NK-92 (cell line): ENCODE results near the gene HOXA5.

Experiments
- DNase-seq: peaks from one replicate; lab custom pipeline; 2025; ENCODE audit not compliant: unreplicated experiment; lab: John Stamatoyannopoulos, UW

HOXA5 gene

DNA sequence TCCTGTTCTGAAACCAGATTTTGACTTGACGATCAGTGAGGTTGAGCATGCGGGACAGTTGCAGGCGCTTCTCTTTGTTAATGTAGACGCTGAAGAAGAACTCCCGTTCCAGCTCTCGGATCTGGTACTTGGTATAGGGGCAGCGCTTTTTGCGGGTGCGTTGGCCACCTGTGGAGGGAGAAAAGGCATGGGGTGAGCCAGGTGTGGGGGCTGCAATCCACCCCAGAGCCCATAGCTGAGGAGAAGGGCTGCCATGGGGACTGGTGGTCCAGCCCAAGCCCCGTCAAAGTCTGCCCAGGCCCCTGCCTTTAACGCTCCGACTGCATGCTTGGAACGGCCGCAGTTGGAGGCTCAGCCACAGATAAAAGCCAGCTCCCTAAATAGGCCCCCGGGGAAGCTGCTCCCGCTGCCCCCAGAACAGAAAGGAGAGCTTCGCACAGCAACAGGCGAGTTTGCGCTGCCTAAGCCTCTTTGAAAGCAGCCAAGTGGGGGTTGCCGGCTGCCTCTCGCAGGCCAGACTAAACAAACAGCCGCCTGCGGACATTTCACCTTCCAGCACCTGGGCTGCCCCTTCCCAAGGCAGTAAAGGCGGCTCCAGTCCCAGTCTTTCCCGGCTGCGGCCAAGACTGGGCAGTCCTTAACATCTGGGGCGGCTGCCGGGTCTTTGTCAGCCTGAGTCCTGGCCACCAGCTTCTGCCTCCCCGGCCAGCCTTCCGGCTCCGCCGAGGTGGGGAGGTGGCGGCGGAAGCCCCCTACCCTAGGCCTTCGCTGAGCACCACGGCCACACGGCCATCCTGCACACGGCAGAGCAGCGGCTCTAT, 39.6 kb upstream of the HOXA5 start:
- DNase-seq, result no peak

DNA sequence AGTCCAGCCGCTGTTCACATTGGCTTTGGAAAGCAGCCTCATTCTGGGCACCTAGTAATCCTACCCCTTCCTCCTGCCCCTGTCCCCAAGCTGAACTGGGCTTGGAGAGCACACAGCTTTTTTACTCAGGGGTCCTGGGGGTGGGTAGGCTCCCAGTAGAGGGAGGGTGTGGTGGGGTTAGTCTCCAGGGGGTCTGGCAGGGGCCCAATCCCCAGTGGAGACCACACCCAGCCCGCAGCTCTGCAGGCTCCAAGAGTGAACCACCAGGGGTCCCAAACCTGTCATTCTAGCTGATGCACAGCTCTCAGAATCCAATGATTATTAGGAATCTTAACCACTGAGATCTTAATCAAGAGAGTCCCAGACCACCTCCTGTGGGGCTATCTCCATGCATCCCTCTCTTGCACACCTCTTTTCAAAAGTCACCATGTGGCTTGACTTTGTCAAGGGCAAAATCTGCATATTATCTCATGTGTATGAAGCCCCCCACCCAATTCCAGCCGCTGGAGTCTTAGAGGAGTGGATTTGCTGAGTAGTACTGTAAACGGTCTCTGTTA, 38.9 kb upstream of the HOXA5 start:
- no peak for DNase-seq

DNA sequence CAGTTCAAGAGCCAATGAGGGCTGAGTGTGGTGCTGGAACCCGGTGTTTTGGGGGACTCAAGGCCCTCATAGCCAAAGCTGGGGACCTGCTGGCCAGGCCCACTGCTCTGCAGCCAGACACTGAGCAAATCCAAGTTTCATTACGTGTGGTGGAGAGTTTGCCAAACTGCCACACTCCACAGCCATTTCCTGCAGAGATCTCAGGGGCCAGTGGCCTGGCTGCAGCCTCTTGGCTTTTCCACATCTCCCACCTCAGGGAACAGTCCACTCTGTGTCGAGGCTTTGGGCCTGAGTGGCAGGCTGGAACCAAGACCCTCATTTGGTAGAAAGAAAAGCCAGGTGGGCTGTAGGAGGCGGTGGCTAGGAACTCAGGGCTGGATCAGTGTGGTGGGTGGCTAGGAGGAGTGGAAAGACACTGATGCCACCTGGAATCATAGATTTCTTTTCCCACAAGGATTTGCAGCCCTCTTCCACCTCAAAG, 38.4 kb upstream of the HOXA5 start:
- DNase-seq, result no peak

DNA sequence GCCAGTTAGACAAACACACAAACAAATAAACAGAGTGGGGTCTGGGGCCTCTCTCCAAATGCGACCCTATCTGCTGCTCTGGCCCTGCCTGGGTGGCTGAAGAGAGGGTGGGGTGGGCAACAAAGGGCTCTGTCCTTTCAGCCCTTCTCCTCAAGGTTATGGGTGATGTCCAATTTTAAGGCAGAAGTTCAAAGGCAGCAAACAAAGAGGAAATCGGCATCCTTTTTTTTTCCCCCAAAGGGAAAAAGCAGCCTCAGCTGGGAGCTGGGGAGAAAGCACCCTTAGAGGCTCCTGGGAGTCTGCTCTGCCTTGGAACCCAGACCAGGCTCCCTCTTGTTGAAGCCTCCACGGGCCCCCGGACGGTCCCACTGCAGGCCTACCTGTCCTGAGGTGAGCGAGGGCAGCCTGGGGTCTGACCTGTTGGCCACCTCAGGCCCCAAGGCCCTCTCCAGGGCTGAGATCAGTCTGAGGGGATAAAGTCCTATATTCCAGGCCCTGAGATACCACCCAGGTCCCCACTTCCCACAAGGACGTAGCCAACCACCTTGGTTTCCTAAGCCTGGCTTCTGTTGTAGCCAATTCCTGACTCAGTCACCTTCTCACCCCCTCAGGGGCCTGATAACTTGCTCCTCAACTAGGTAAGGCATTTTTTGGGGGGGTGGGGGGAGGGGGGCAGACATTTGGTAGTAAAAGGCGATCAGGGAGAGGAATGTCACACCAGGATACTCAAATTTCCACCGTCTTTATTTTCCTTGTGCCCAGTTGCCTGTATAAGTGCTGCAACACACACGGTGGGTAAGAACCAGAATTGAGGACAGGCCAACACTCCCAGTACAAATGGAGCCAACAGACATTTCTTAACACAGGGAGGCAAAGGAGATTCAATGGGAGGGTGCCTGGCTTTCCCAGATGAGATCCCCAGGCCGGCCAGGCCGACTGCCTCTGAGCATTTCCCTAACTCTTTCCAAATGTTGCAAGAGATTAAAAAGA, 37.2 kb upstream of the HOXA5 start:
- no peak for DNase-seq

DNA sequence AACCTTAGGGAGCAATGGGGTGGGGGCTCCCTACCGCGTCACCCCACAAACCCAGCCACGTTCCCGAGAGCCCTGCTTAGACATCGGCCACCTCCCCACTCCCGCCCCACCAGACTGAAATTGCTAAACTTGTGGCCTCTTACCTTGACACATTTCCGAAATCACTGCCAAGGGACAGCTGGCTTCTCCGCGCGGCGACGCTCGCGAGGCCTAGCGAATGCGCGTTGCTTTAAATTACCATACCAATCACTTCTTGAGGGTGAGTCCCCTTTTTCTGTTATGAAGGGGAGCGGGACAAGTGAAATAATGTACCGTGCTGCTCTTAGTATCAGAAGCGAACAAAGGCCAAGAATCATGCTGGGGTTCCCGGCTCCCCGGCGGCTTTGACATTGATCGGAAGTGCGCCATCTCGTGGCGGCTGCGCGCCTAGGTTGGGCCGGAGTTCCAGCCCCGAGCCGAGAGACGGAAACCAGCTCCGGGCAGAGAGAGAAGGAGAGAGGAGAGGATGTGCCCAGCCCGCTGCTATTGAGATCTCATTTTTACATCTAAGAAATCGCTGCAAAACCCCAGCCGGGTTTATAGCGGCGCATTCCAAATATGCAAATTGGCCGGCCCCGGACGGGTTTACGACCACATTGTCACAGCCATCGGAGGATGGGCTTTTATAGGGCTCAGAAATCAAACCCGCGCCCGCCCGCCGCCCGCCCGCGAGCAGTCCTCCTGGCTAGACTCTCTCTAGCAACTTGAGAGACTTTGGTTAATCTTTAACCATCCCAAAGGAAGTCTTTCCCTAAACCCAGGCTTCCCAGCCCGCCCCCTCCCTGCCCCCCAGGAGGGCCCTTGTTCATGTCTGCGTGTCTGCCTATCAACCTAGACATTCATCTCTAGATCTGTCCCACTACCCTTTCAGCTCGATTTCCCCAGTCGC, 36.3 kb upstream of the HOXA5 start:
- no peak for DNase-seq

DNA sequence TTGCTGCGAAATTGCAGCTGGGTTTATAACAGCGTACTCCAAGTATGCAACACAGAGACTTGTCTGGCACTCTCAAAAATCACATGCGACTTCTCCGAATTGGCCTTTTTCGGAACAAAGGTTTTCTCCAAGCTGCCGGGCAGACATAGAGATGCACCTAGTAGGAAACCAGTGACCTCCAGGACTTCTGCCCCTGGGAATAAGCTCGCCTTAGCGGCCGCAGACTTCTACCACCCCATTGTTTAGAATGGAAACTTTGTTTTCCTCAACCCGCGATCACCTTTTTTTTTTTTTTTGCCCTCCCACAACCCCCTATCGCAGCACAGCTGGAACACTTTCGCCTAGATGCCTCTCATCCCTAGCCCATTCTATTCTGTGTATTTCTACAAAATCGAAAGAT, 35.5 kb upstream of the HOXA5 start:
- no peak for DNase-seq

DNA sequence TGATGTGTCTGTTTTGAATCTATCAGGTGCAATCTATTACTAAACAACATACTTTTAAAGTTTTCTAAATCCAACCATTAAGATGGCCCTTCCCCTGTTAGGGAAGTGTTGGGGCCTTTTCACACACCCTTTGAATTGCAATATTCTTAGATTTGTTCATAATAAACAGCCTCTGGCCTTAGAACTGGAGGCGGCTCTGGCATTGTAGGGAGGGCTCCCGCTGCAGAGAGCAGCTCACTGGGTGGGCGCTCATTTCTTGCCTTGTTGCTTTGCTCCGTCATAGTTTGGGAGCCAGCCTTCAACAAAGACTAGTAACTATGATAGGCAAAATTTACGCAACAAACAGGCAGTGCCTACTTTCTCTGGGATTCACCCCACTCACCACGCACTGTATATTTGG, 34.9 kb upstream of the HOXA5 start:
- no peak for DNase-seq

DNA sequence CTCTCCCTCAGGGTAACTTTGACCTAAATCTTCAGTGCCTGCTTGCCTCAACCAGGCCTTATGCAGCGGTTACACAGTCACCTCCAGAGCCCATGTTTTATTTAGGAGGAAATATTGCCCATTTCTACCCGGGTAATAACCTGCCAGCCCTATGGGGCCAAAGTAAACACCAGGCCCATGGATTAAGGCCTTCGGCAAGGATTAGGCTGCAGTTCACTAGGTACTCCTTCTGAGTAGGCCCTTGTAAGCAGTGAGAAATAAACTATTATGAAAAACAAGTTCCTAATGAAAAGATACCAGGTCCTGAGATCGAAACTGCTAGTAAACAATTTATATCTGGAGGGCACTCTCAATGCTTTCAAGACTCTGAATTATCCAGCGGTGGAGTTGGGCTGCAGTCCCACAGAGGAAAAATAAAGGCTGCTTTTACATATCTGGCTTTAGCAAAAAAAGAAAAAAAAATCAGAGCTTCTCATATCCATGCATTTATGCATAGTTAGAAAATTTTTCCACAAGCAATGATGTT, 34.4 kb upstream of the HOXA5 start:
- DNase-seq, result no peak

DNA sequence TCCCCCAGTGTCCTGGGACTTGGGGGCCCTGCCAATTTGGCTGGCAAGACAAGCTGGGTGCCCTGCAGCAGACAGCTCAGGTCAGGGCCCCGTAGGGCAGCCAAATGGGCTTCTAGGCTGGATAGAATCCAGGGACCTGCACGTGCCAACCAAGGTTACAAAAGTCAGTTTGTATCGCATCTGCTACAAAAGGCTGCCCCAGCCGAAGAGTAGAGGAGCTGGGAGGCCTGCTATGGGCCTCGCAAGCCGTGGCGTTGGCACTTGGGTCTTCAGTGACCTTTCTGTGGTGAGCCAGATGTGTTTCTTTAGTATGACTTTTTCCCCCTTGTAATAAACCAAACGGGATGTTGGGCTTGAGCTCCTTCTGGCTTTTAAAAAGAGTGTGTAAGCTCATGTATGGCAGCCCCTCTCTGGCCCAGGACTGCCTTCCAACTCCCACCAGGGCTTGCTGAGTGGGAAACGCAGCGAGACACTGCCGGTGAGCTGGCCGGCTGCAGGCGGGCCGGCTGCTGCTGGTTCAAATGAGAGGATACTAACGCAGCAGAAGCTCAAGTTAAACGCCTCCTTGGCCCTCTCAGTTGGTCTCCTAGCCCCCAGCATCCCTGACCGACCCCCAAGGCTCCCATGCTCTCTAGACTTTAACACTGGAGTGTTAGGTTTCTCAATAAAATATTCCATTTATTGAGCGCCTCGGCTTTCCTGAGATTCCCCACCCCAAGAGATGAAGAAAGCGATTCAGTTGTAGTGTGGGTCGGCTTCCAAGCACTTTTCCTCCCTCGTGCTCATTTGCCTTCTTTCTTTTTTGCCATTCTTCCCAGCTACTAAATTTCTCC, 33.7 kb upstream of the HOXA5 start:
- DNase-seq, result no peak

DNA sequence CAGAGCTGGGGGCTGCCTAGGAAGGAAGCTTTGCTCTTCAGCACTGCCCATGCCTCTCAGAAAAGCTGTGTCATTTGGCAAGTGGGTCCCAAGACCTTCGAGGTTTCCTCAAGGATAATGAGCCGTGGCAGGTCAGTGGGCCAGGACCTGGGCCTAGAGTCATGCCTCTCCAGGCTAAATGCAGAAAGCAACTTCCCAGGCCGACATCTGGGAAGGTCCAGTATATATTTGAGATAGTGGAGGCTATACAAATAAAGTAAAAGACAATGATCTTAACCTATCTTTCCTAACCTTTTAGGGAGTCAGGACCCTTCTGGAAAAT, 33.0 kb upstream of the HOXA5 start:
- no peak for DNase-seq

DNA sequence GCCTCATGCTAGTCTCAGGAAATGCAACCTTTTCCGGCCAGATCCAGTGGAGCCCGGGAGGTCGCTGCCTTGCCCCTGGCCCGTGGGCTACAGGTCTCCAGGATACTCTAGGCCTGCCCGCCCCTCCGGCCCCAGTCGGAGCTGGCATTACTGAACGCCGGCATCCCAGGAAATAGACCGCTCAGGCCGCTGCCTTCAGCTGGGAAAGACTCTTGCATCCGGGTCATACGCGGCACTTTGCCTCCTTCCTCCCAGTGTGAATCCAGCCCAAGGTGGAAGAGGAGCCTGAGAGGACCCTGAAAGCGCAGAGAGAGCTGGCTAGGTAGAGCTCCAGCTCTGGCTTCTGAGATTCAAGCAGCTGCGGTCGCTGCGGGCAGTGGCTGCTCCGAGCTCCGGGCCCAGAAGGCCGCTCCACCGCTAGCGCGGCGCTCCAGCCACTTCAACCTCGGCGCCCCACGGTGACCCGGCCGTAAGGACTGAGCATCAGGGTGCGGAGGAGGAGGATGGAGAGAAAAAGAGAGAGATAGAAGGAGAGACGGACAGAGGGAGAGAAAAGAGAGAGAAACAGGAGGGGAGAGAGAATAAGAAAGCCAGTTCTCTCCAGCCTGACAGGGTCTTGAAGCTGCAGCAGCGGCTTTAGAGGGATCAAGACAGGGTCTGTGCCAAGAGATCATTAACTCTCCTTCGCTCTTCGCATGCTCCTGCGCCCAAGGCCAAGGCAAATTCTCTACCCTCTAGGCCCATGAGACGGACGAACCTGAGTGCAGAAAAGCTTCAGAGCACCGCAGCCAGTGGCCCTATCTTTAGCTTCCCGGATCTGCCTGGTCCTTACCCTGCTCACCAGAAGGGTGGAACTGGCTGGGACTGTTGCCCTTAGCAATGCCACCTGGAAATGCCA, 32.4 kb upstream of the HOXA5 start:
- no peak for DNase-seq

DNA sequence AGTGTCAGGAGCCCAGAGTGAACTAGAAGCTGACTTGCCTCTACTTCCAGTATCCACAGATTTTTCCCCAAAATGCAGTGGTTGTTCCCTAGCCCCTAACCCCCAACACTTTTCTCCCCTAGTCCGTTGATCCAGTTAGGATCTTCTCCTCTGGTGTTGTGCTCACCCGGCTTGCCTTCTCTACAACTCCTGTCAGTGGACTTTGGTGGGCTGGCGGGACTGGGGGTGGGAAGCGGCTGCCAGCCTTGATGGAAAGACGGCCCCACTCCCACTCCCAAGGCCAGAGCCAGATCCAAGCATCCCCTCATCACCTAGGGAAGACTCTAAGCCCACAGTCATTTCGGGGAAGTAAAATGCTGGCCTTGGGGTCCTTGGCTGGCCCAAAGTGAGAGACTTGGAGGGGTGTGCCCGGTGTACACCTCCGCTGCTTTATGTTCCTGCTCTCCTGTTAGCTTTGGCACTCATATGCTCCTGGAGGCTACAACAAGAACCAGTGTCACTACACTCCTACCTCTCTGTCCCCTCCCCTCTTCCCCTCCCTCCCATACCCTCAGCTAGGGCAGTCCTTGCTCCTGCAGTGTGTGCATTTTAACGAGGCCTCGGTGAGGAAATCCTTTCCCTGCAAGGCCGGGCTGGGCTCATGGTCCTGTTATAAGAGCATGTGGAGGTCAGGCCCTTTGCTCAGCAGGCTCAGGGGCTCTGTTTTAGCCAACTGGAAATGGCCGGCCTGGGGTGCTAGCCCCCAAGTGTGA, 31.6 kb upstream of the HOXA5 start:
- DNase-seq, result no peak

DNA sequence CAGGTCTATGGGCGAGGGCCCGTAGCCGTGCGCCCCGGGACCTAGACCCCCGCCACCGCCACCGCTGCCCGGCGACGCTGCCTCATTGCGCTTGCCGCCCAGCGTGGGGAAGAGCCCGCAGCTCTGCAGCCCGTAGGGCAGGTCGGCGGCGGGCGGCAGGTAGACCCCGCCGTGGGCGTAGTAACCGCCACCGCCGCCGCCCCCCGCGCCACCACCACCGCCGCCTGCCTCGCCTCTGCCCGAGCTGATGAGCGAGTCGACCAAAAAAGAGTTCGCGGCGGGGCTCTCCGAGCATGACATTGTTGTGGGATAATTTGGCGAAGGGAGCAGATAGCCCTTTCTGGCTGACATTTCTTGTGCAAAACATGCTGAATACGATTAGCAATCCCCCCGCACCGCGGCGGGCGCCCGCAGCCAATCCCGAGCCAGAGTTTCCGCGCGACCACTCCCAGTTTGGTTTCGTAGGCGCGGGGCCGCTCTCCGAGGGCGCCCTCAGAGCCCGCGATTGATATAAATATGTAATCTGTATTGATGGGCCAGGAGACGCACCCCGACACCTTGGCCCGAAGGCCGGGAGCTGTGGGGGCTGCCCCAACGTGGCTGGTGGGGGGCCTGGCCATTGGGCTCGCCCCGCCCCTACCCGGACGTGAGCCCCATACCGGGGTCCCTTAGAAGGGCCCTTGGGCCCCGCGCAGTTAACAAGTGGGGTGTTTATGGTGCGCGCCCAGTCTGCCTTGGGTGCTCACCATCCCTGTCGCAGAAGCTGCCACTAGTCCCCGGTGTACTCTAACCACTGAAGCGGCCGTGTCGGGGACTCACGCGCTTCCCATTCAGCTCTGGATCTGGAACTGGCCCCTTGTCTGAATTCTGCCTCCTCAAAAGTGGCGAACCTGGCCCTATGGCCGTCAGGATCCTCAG, 30.7 kb upstream of the HOXA5 start, which contains the start of gene HOXA10:
TSS of gene HOXA10 (minus strand) at position 365 of the 918 bp plus-strand sequence. CDS start at position 351, 14 bp downstream.
- DNase-seq, result no peak

DNA sequence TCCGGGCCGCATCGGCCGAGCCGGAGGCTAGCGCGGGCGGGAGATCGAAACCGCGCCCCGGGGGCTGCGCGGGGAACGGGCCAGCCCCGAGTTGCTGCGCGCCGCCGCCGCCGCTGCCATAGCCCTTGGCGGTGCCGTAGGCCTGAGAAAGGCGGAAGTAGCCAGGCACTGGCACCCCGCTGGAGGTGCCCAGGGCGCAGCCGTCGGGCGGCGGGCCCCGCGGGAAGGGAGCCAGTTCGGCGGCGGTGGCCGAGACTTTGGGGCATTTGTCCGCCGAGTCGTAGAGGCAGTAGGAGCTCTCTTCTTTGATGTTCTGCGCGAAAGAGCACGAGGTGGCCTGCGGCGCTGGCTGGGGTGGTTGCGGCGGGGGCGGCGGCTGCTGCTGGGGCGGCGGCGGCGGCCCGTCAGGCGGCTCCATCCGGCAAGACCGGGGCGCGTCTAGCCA, 30.1 kb upstream of the HOXA5 start:
- no peak for DNase-seq

DNA sequence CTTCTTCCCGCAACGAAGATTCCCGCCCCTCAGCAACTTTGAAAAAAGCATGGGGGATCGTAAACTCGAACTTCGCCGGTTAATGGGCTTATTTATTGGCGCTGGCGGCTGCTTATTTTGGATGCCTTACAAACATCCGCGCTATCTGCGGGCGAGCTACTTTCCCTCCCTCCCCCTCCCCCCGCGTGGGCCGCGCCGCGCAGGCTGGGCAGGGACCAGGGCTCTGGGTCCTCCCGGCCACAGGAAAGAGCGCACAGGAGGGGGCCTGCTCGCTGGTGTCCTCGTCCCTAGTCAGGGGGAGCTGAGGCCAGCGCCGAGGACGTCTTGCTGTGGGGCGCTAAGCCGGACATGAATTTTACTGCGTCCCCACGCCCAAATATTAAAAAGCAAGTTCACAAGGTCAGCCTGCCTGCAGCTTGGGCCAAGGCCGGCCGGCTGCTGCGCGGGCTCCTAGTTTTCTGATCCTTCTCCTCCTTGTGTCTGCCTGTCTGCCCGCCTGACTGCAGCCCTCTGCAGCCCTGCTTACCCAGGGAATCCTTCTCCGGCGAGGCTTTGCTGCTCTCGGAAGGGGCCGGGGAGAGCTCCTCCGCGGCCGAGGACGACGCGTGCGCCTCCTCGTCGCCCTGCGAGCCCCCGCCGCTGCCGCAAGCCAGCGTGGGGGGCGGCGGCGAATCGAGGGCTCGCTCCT, 29.5 kb upstream of the HOXA5 start:
- no peak for DNase-seq

DNA sequence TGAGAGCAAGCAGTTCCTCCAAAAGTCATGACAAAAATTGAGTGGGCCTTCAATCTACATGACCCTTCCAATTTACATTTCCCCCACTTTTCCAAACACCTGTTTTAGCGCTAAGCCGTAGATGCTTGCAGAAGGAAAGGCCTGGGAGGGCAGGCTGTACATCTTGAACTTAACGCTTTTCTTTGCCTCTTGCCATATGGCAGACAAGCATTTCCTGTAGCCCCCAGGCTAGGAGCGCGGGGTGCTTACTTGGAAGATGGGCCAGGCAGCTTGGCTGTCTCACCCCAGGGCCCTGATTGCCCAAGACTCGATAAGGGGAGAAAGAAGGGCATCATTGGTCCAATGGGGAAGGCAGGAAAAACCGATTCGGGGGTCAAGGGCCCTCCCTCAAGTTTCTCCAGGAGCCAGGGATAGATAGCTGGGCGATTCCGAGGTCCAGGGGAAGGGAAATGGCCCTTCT, 28.9 kb upstream of the HOXA5 start:
- no peak for DNase-seq
